Transverse colon (tissue), 4 donors: ENCODE results near the gene GREM2. TPM values are rescaled to one million over a fixed set of nuclear protein-coding genes. Genes with fewer than 3 reads are reported as not detected.

Experiments
- DNase-seq: peaks from one replicate; pipeline ENCODE4 v3.0.0-alpha.2; 2019
- H3K27ac ChIP-seq, 4 donors: fragments of 200-600 bp; sonication (generic); 2 replicates each; pipeline ENCODE4 v1.5.1; 2016 to 2018; ENCODE audit warnings: inconsistent platforms in 4 of 4
- H3K27me3 ChIP-seq: fragments of 200-600 bp; sonication (generic); 2 replicates; pipeline ENCODE4 v1.5.1; 2017; ENCODE audit warnings: inconsistent platforms
- H3K36me3 ChIP-seq, 4 donors: fragments of 200-600 bp; sonication (generic); 2 replicates each; pipeline ENCODE4 v1.5.1; 2017 to 2019; ENCODE audit warnings: inconsistent platforms in 4 of 4
- H3K4me1 ChIP-seq, 4 donors: fragments of 200-600 bp; sonication (generic); 2 replicates each; pipeline ENCODE4 v1.5.1; 2017 to 2020; ENCODE audit warnings: inconsistent platforms in 4 of 4
- H3K4me3 ChIP-seq, 4 donors: fragments of 200-600 bp; sonication (generic); 1 replicate in 1 of 4; 2 replicates in 3 of 4; pipeline versions ENCODE4 v1.5.1 to v1.6.1; 2017 to 2019; ENCODE audit warnings: inconsistent platforms in 4 of 4
- H3K9me3 ChIP-seq, 2 donors: fragments of 200-600 bp; sonication (generic); 2 replicates each; pipeline ENCODE4 v1.5.1; 2017 to 2019; ENCODE audit warnings: inconsistent platforms in 2 of 2
- CTCF ChIP-seq, 5 experiments: fragments of 200-600 bp in 3 of 5; fragments of 450-650 bp in 2 of 5; sonication (generic) in 3 of 5; IDR thresholded peaks; 1 replicate in 2 of 5; 2 replicates in 3 of 5; pipeline ENCODE4 v1.5.1; 2016 to 2017; ENCODE audit warnings: antibody characterized with exemption in 5 of 5, inconsistent platforms in 3 of 5, mild to moderate bottlenecking in 2 of 5, moderate library complexity in 1 of 5
- EP300 ChIP-seq: sonication (generic); formaldehyde crosslinking; IDR thresholded peaks from one replicate; pipeline ENCODE4 v1.6.1; 2017; ENCODE audit warnings: antibody characterized with exemption, low read depth
- POLR2A ChIP-seq: fragments of 450-650 bp; IDR thresholded peaks from one replicate; pipeline ENCODE4 v1.6.1; 2016; ENCODE audit warnings: antibody characterized with exemption, mild to moderate bottlenecking, moderate library complexity
- POLR2AphosphoS5 ChIP-seq, 3 donors: sonication (generic); formaldehyde crosslinking; IDR thresholded peaks; one replicate each; pipeline ENCODE4 v1.6.1; 2016; ENCODE audit warnings: antibody characterized with exemption in 3 of 3
- WGBS, 2 donors: methylation state at CpG; one replicate each; pipeline ENCODE4 v1.1.5; 2018; ENCODE audit warnings: low coverage in 1 of 2; 5-methylcytosine and 5-hydroxymethylcytosine counted together
- in situ Hi-C, 4 donors: fragments of 200-750 bp; cut with MboI; loops; one replicate each; pipeline versions ENCODE4 v1.15.0 to v1.15.1; 2017; ENCODE audit warnings: low sequenced_read_pairs in 3 of 4, low pct_ligation_motif_present in 1 of 4, low pct_unique_long_range_greater_than_20kb in 1 of 4
- intact Hi-C: fragments of 100-400 bp; cut with DNase I; formaldehyde crosslinking; loops from one replicate; pipeline ENCODE4 v1.15.1; 2023; ENCODE audit warnings: low total_unique reads
- total RNA-seq, 4 donors: library from RNA; depleted of rRNA; stranded (reverse); fragments of >200 nt; gene quantifications; one replicate each; pipeline ENCODE4 v1.1.0, GENCODE V29; 2016

GREM2 gene
- total RNA-seq, 4 donors from 2014 or later, result 2.8 to 13.1 (median 4.9) TPM

GRCh38 chr1:240495601-240496000 lies 116.4 kb downstream of the GREM2 start:
- in situ Hi-C loops (no loop called here), intact Hi-C loops (no loop called here)
- no peaks in the 10 kb centered on the region for H3K9me3 ChIP-seq
- no peak overlapping the region for H3K27ac ChIP-seq
- TF ChIP-seq POLR2A, result no peak
- TF ChIP-seq POLR2AphosphoS5 (IDR thresholded peaks at IDR 0.05), result no peak
- no peak for TF ChIP-seq CTCF (IDR thresholded peaks at IDR 0.05)
- no peak for TF ChIP-seq EP300
- no peaks in the 10 kb centered on the region for H3K36me3 ChIP-seq
- no peaks in the 10 kb centered on the region for H3K27me3 ChIP-seq
- no peak overlapping the region for H3K4me3 ChIP-seq
- no peaks in the 10 kb centered on the region for H3K4me1 ChIP-seq
- no peak for DNase-seq
- WGBS, 2 donors, result 74 to 84% methylated on average over 4 of the region's 4 CpGs

- H3K27me3 ChIP-seq, result no peaks in the 10 kb centered on the region
- H3K36me3 ChIP-seq, result no peaks in the 10 kb centered on the region
- intact Hi-C loops (no loop called here), in situ Hi-C loops (no loop called here)
- no peaks in the 10 kb centered on the region for H3K4me1 ChIP-seq
- DNase-seq, result peak; percentile 33
- no peaks in the 10 kb centered on the region for H3K9me3 ChIP-seq
- WGBS, 2 donors, result 81% methylated on average over 52 of the region's 52 CpGs; no CpG with 5 or more reads in 1 of the 2 donors
- TF ChIP-seq POLR2A (no peak), CTCF (IDR thresholded peaks at IDR 0.05) (peak in 4 of 5 experiments; percentile 11 to 26 (median 15)), POLR2AphosphoS5 (IDR thresholded peaks at IDR 0.05) (no peak)
- H3K27ac ChIP-seq, result peak overlapping the region in 2 of 4 donors; percentile 10 to 13
- peak overlapping the region in 3 of 4 donors; percentile 8 to 14 (median 14) for H3K4me3 ChIP-seq
Measured at GRCh38 chr1:240492832-240493440, 119.0 kb downstream of the GREM2 start.

- no peaks in the 10 kb centered on the region for H3K36me3 ChIP-seq
- no peaks in the 10 kb centered on the region for H3K27me3 ChIP-seq
- H3K27ac ChIP-seq, result no peak overlapping the region
- no peaks in the 10 kb centered on the region for H3K4me1 ChIP-seq
- H3K9me3 ChIP-seq, result no peaks in the 10 kb centered on the region
- intact Hi-C loops, result no loop called here
- WGBS, 2 donors, result 83 to 86% methylated on average over 7 of the region's 7 CpGs
- no peak overlapping the region for H3K4me3 ChIP-seq
- TF ChIP-seq POLR2A (no peak), POLR2AphosphoS5 (IDR thresholded peaks at IDR 0.05) (no peak), CTCF (IDR thresholded peaks at IDR 0.05) (no peak), EP300 (no peak)
- DNase-seq, result no peak
- in situ Hi-C loops, result no loop called here
Measured at GRCh38 chr1:240491796-240492195, 120.2 kb downstream of the GREM2 start.

GRCh38 chr1:240491156-240491555 lies 120.8 kb downstream of the GREM2 start:
- WGBS, 2 donors, result 76 to 95% methylated on average over 4 to 5 of the region's 5 CpGs
- Histone ChIP-seq H3K36me3 (no peaks in the 10 kb centered on the region), H3K27me3 (no peaks in the 10 kb centered on the region), H3K4me3 (no peak overlapping the region), H3K4me1 (no peaks in the 10 kb centered on the region), H3K27ac (no peak overlapping the region), H3K9me3 (no peaks in the 10 kb centered on the region)
- no peak for TF ChIP-seq CTCF (IDR thresholded peaks at IDR 0.05)
- no peak for TF ChIP-seq POLR2AphosphoS5 (IDR thresholded peaks at IDR 0.05)
- TF ChIP-seq EP300, result no peak
- no peak for TF ChIP-seq POLR2A
- no peak for DNase-seq
- intact Hi-C loops (no loop called here), in situ Hi-C loops (no loop called here)
